ENCODE results near the gene PLA2G3.

Gene PLA2G3

DNA sequence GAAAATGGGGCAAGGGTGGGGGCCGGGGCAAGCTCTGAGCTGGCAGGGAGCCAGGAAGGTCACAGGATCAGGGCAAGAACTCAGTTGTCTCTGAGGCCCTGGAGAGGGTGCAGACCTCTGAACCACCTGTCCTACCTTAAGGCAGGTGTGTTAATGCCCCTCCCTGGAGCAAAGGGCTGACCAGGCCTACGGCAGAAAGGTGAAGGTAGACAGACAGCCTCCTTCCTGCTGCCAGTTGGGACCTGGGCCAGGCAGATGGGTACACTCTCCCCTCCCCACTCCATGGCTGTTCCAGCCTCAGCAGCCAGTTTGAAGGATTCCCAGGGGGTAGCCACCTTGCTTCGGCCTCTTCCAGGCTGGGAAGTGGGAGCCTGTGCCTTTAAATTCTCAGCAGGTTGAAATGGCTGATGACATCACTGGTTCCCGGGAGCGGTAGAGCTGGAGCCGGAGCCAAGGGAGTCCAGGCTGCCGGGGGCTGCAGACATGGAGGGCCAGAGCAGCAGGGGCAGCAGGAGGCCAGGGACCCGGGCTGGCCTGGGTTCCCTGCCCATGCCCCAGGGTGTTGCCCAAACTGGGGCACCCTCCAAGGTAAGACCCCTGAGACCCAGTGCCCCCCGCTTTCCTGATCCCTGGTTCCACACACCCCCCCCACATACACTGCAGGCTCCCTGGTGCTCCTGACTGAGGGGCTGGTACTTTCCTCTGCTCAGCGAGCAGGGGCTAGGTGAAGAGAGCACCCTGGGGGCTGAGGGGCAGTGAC is 17.6 kb downstream of the PLA2G3 start, which contains the start of gene INPP5J:
Gene INPP5J, plus strand, starts transcription at position 435 of the 760 bp plus-strand sequence. Its CDS starts 49 bp downstream, at position 484.
- Histone ChIP-seq H3K27ac (ENCODE audit: low read length) (no peak within 1 kb of the TSS), H3K9me3 (ENCODE audit: insufficient read depth, low read length) (no peaks in the 10 kb centered on the region), H2AFZ (ENCODE audit: low read depth, low read length) (no peak within 1 kb of the TSS; the same call in 1 of the 2 replicates), H3K27me3 (ENCODE audit: low read depth, low read length) (no peaks in the 10 kb centered on the region), H3K4me1 (ENCODE audit: low read length) (peaks cover 2% of the 10 kb centered on the region; the same call in 1 of the 2 replicates), H3K9ac (ENCODE audit: low read length) (no peak within 1 kb of the TSS), H4K20me1 (ENCODE audit: insufficient read depth, low read length) (no peaks in the 10 kb centered on the region), H3K4me3 (ENCODE audit: low read length) (no peak within 1 kb of the TSS), H3K4me2 (ENCODE audit: low read length) (no peak within 1 kb of the TSS), H3K79me2 (ENCODE audit: low read length) (no peaks in the 10 kb centered on the region), H3K36me3 (replicated peaks; ENCODE audit: low read depth, low read length) (no peaks in the 10 kb centered on the region)
- TF ChIP-seq EZH2phosphoT487 (IDR thresholded peaks at IDR 0.05; ENCODE audit: low read depth): no peak
- TF ChIP-seq, protein P1, sequence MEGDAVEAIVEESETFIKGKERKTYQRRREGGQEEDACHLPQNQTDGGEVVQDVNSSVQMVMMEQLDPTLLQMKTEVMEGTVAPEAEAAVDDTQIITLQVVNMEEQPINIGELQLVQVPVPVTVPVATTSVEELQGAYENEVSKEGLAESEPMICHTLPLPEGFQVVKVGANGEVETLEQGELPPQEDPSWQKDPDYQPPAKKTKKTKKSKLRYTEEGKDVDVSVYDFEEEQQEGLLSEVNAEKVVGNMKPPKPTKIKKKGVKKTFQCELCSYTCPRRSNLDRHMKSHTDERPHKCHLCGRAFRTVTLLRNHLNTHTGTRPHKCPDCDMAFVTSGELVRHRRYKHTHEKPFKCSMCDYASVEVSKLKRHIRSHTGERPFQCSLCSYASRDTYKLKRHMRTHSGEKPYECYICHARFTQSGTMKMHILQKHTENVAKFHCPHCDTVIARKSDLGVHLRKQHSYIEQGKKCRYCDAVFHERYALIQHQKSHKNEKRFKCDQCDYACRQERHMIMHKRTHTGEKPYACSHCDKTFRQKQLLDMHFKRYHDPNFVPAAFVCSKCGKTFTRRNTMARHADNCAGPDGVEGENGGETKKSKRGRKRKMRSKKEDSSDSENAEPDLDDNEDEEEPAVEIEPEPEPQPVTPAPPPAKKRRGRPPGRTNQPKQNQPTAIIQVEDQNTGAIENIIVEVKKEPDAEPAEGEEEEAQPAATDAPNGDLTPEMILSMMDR (IDR thresholded peaks at IDR 0.05; ENCODE audit: low read depth, low read length): no peak

GRCh38 chr22:31122196-31122531 is 18.1 kb downstream of the PLA2G3 start:
- no peaks in the 10 kb centered on the region for H4K20me1 ChIP-seq (ENCODE audit: insufficient read depth, low read length)
- no peak overlapping the region for H3K27ac ChIP-seq (ENCODE audit: low read length)

GRCh38 chr22:31121403-31121802 is 18.9 kb downstream of the PLA2G3 start:
- no peak overlapping the region for H3K27ac ChIP-seq (ENCODE audit: low read length)
- no peaks in the 10 kb centered on the region for H4K20me1 ChIP-seq (ENCODE audit: insufficient read depth, low read length)
- no peak overlapping the region for H3K4me3 ChIP-seq (ENCODE audit: low read length)
- H3K4me2 ChIP-seq (ENCODE audit: low read length): no peak overlapping the region
- TF ChIP-seq, protein P1 (IDR thresholded peaks at IDR 0.05; ENCODE audit: low read depth, low read length): no peak
- no peak for TF ChIP-seq EZH2phosphoT487 (IDR thresholded peaks at IDR 0.05; ENCODE audit: low read depth)
- H3K36me3 ChIP-seq (replicated peaks; ENCODE audit: low read depth, low read length): no peaks in the 10 kb centered on the region
- no peaks in the 10 kb centered on the region for H3K4me1 ChIP-seq (ENCODE audit: low read length)
- no peak overlapping the region for H2AFZ ChIP-seq (ENCODE audit: low read depth, low read length)
- no peaks in the 10 kb centered on the region for H3K27me3 ChIP-seq (ENCODE audit: low read depth, low read length)
- no peaks in the 10 kb centered on the region for H3K9me3 ChIP-seq (ENCODE audit: insufficient read depth, low read length)
- H3K9ac ChIP-seq (ENCODE audit: low read length): no peak overlapping the region
- H3K79me2 ChIP-seq (ENCODE audit: low read length): no peaks in the 10 kb centered on the region

More at GRCh38 chr22:31122196-31122531, 18.1 kb downstream of the PLA2G3 start:
- Histone ChIP-seq H3K9ac (ENCODE audit: low read length) (no peak overlapping the region), H3K36me3 (replicated peaks; ENCODE audit: low read depth, low read length) (no peaks in the 10 kb centered on the region), H3K27me3 (ENCODE audit: low read depth, low read length) (no peaks in the 10 kb centered on the region), H3K4me2 (ENCODE audit: low read length) (no peak overlapping the region), H3K9me3 (ENCODE audit: insufficient read depth, low read length) (no peaks in the 10 kb centered on the region), H2AFZ (ENCODE audit: low read depth, low read length) (no peak overlapping the region), H3K4me1 (ENCODE audit: low read length) (no peaks in the 10 kb centered on the region), H3K4me3 (ENCODE audit: low read length) (no peak overlapping the region), H3K79me2 (ENCODE audit: low read length) (no peaks in the 10 kb centered on the region)
- TF ChIP-seq, protein P1 (IDR thresholded peaks at IDR 0.05; ENCODE audit: low read depth, low read length): no peak
- no peak for TF ChIP-seq EZH2phosphoT487 (IDR thresholded peaks at IDR 0.05; ENCODE audit: low read depth)

DNA sequence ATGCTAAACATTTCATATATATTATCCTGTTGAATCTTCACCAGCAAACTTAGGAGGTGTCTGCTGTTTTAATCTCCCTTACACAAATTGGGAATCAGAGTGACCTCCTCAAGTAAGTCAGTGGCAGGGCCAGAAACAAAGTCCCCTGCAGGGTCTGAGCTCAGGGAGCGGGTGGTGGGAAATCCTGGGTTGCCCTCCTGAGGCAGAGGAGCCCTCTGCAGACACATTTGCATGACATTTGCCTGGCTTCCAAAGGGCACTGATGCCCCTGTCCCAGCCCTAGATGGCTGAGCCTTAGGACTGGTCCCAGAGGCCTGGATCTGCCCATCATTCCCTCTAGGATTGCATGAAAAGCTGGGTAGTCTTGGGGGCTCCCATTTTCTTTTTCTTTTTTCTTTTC is 19.7 kb downstream of the PLA2G3 start:
- Histone ChIP-seq H3K79me2 (ENCODE audit: low read length) (no peaks in the 10 kb centered on the region), H3K27ac (ENCODE audit: low read length) (no peak overlapping the region), H3K4me1 (ENCODE audit: low read length) (no peaks in the 10 kb centered on the region), H3K4me2 (ENCODE audit: low read length) (no peak overlapping the region), H3K9me3 (ENCODE audit: insufficient read depth, low read length) (no peaks in the 10 kb centered on the region), H3K9ac (ENCODE audit: low read length) (no peak overlapping the region), H3K4me3 (ENCODE audit: low read length) (no peak overlapping the region), H2AFZ (ENCODE audit: low read depth, low read length) (no peak overlapping the region), H3K27me3 (ENCODE audit: low read depth, low read length) (no peaks in the 10 kb centered on the region), H3K36me3 (replicated peaks; ENCODE audit: low read depth, low read length) (no peaks in the 10 kb centered on the region), H4K20me1 (ENCODE audit: insufficient read depth, low read length) (no peaks in the 10 kb centered on the region)
- TF ChIP-seq EZH2phosphoT487 (IDR thresholded peaks at IDR 0.05; ENCODE audit: low read depth): no peak
- TF ChIP-seq, protein P1 (IDR thresholded peaks at IDR 0.05; ENCODE audit: low read depth, low read length): no peak

Measured in OCI-LY3 (cell line).